ENCODE measurements around the gene FBRSL1. TPM values are rescaled to one million over a fixed set of nuclear protein-coding genes. Genes with fewer than 3 reads are reported as not detected.

FBRSL1 gene
- total RNA-seq, 1 experiment from 2014 or later = 96.1 TPM

- peaks cover 6% of the 10 kb centered on the region for H3K27me3 Mint-ChIP-seq (ENCODE audit: insufficient read depth, unreplicated experiment)
- TF ChIP-seq, protein P1, sequence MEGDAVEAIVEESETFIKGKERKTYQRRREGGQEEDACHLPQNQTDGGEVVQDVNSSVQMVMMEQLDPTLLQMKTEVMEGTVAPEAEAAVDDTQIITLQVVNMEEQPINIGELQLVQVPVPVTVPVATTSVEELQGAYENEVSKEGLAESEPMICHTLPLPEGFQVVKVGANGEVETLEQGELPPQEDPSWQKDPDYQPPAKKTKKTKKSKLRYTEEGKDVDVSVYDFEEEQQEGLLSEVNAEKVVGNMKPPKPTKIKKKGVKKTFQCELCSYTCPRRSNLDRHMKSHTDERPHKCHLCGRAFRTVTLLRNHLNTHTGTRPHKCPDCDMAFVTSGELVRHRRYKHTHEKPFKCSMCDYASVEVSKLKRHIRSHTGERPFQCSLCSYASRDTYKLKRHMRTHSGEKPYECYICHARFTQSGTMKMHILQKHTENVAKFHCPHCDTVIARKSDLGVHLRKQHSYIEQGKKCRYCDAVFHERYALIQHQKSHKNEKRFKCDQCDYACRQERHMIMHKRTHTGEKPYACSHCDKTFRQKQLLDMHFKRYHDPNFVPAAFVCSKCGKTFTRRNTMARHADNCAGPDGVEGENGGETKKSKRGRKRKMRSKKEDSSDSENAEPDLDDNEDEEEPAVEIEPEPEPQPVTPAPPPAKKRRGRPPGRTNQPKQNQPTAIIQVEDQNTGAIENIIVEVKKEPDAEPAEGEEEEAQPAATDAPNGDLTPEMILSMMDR (IDR thresholded peaks at IDR 0.05; ENCODE audit: insufficient read depth in 1 of 2, low read depth in 1 of 2, low read length in 1 of 2, severe bottlenecking in 1 of 2, unreplicated experiment in 1 of 2) = no peak
- CTCF ChIA-PET = no interaction called here
- peaks cover 5% of the 10 kb centered on the region for H3K9me3 ChIP-seq
- no peak for DNase-seq
- peaks cover 19% of the 10 kb centered on the region for H3K36me3 Mint-ChIP-seq (ENCODE audit: insufficient read depth, unreplicated experiment)
- peaks cover 9% of the 10 kb centered on the region for H3K9me3 Mint-ChIP-seq (ENCODE audit: unreplicated experiment)
- no peaks in the 10 kb centered on the region for H3K36me3 ChIP-seq (ENCODE audit: control insufficient read depth, insufficient read depth, low read length)
- no TSS peak for BruUV-seq (replicated peaks)
- intact Hi-C loops (cut with micrococcal nuclease; ENCODE audit: unreplicated experiment) = no loop called here
- POLR2A ChIA-PET = no interaction called here
- no peaks in the 10 kb centered on the region for H3K27me3 ChIP-seq (replicated peaks; ENCODE audit: control insufficient read depth, insufficient read depth, low read length)
- no peak overlapping the region for H3K4me3 Mint-ChIP-seq (ENCODE audit: unreplicated experiment)
- H3K4me1 ChIP-seq = no peaks in the 10 kb centered on the region
- H3K27ac Mint-ChIP-seq (ENCODE audit: unreplicated experiment) = no peak overlapping the region
- peaks cover 5% of the 10 kb centered on the region for H3K4me1 Mint-ChIP-seq (ENCODE audit: low read depth, unreplicated experiment)
- H3K4me3 ChIP-seq (ENCODE audit: low read depth, low read length) = no peak overlapping the region
These were observed 10.7 kb upstream of the FBRSL1 start for GRCh38 chr12:132479291-132479690.

DNA sequence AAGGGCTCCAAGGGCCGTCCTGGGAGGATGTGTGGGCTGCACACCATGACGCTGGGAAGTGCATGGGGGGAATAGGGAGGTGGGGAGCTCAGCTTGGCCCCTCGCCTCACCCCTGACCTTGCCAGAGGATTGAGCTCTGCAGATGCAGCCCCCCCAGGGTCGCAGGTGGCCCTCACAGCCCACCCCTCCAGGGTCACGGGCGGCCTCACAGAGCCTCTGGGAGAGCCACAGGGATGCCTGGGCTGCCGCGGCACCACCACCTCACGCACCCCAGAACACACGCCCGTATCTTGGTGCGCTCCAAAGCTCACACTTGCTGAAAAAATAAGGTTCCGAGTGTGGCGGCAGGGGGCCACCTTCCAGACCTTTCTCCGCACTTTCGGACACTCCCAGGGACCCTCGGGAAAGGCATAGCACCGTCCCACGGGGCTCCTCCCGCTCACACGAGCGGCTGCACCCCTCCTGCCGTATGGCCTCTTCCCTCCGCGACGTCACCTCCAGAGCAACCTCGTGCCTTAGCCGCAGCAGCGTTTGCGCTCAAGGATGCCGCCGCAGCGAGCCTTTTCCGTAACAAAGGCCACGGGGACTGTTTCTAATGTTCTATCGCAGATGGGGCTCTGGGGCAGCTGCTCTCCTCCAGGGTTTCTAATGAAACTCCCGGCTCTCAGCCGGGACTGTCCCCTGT lies 9.9 kb upstream of the FBRSL1 start:
- BruUV-seq (replicated peaks) = no TSS peak
- Mint-ChIP-seq H3K9me3 (ENCODE audit: unreplicated experiment) (peaks cover 9% of the 10 kb centered on the region), H3K36me3 (ENCODE audit: insufficient read depth, unreplicated experiment) (peaks cover 19% of the 10 kb centered on the region), H3K4me1 (ENCODE audit: low read depth, unreplicated experiment) (peaks cover 5% of the 10 kb centered on the region), H3K27ac (ENCODE audit: unreplicated experiment) (no peak overlapping the region), H3K4me3 (ENCODE audit: unreplicated experiment) (no peak overlapping the region), H3K27me3 (ENCODE audit: insufficient read depth, unreplicated experiment) (peaks cover 6% of the 10 kb centered on the region)
- no peaks in the 10 kb centered on the region for H3K4me1 ChIP-seq
- CTCF ChIA-PET = no interaction called here
- intact Hi-C loops (cut with micrococcal nuclease; ENCODE audit: unreplicated experiment) = no loop called here
- no peak for DNase-seq
- TF ChIP-seq, protein P1 (IDR thresholded peaks at IDR 0.05; ENCODE audit: insufficient read depth in 1 of 2, low read depth in 1 of 2, low read length in 1 of 2, severe bottlenecking in 1 of 2, unreplicated experiment in 1 of 2) = no peak
- POLR2A ChIA-PET = no interaction called here
- peaks cover 4% of the 10 kb centered on the region for H3K9me3 ChIP-seq
- no peak overlapping the region for H3K4me3 ChIP-seq (ENCODE audit: low read depth, low read length)
- H3K36me3 ChIP-seq (ENCODE audit: control insufficient read depth, insufficient read depth, low read length) = no peaks in the 10 kb centered on the region
- H3K27me3 ChIP-seq (replicated peaks; ENCODE audit: control insufficient read depth, insufficient read depth, low read length) = no peaks in the 10 kb centered on the region

- H3K36me3 ChIP-seq (ENCODE audit: control insufficient read depth, insufficient read depth, low read length) = no peaks in the 10 kb centered on the region
- CTCF ChIA-PET = no interaction called here
- Mint-ChIP-seq H3K9me3 (ENCODE audit: unreplicated experiment) (peaks cover 7% of the 10 kb centered on the region), H3K27ac (ENCODE audit: unreplicated experiment) (no peak overlapping the region), H3K4me1 (ENCODE audit: low read depth, unreplicated experiment) (peaks cover 5% of the 10 kb centered on the region), H3K36me3 (ENCODE audit: insufficient read depth, unreplicated experiment) (peaks cover 14% of the 10 kb centered on the region), H3K4me3 (ENCODE audit: unreplicated experiment) (no peak overlapping the region), H3K27me3 (ENCODE audit: insufficient read depth, unreplicated experiment) (peaks cover 6% of the 10 kb centered on the region)
- H3K4me1 ChIP-seq = no peaks in the 10 kb centered on the region
- DNase-seq = no peak
- POLR2A ChIA-PET = no interaction called here
- H3K9me3 ChIP-seq = peaks cover under 1% of the 10 kb centered on the region; the same call in 1 of the 2 replicates
- H3K27me3 ChIP-seq (replicated peaks; ENCODE audit: control insufficient read depth, insufficient read depth, low read length) = no peaks in the 10 kb centered on the region
- no peak overlapping the region for H3K4me3 ChIP-seq (ENCODE audit: low read depth, low read length)
- intact Hi-C loops (cut with micrococcal nuclease; ENCODE audit: unreplicated experiment) = no loop called here
- TF ChIP-seq, protein P1 (IDR thresholded peaks at IDR 0.05; ENCODE audit: insufficient read depth in 1 of 2, low read depth in 1 of 2, low read length in 1 of 2, severe bottlenecking in 1 of 2, unreplicated experiment in 1 of 2) = no peak
- no TSS peak for BruUV-seq (replicated peaks)
These were observed 9.3 kb upstream of the FBRSL1 start for GRCh38 chr12:132480623-132481132.

Measured in Caco-2 (cell line).